Measurements from ENCODE around the gene ZBTB7C. TPM values are rescaled to one million over a fixed set of nuclear protein-coding genes. Genes with fewer than 3 reads are reported as not detected.

ZBTB7C gene
- total RNA-seq, 2 experiments from 2014 or later, result not detected

GRCh38 chr18:48455555-48456478, 46.6 kb upstream of the ZBTB7C start:
- Histone ChIP-seq H4K20me1 (ENCODE audit: insufficient read depth, low read length) (no peaks in the 10 kb centered on the region), H2AFZ (ENCODE audit: low read length) (no peak overlapping the region), H3K27ac (ENCODE audit: low read depth, low read length, poor library complexity, severe bottlenecking) (no peak overlapping the region), H3K9me2 (ENCODE audit: insufficient read depth, low read length) (no peaks in the 10 kb centered on the region), H3K9me3 (ENCODE audit: low read length) (no peaks in the 10 kb centered on the region), H3K4me1 (ENCODE audit: insufficient read depth, low read length, poor library complexity, severe bottlenecking) (no peaks in the 10 kb centered on the region), H3K79me2 (ENCODE audit: insufficient read depth, low read depth, low read length) (no peaks in the 10 kb centered on the region), H3K4me3 (ENCODE audit: low read depth, low read length, poor library complexity, severe bottlenecking) (no peak overlapping the region), H3K36me3 (ENCODE audit: insufficient read depth, low read length) (no peaks in the 10 kb centered on the region), H3K4me2 (ENCODE audit: low read length) (no peak overlapping the region)
- intact Hi-C loops (cut with micrococcal nuclease; ENCODE audit: unreplicated experiment), result no loop called here
- DNase-seq (ENCODE audit: low spot score), result no peak
- ChIA-PET CTCF (ENCODE audit: unreplicated experiment) (no interaction called here), POLR2A (interaction anchor here (0.6 kb wide), 1 partner anchor 105 kb away, joined by 6 read pairs; no protein-coding TSS in a partner anchor)
- TF ChIP-seq CTCF (conservative IDR thresholded peaks at IDR 0.05; ENCODE audit: low read length), result no peak
- TF ChIP-seq EZH2phosphoT487 (IDR thresholded peaks at IDR 0.05; ENCODE audit: borderline replicate concordance, low read depth, low read length), result no peak
- BruUV-seq (replicated peaks), result no TSS peak

GRCh38 chr18:48454261-48454757, 45.1 kb upstream of the ZBTB7C start:
- H3K4me3 ChIP-seq (ENCODE audit: low read depth, low read length, poor library complexity, severe bottlenecking), result no peak overlapping the region
- no peaks in the 10 kb centered on the region for H3K79me2 ChIP-seq (ENCODE audit: insufficient read depth, low read depth, low read length)
- H3K4me1 ChIP-seq (ENCODE audit: insufficient read depth, low read length, poor library complexity, severe bottlenecking), result no peaks in the 10 kb centered on the region
- H3K4me2 ChIP-seq (ENCODE audit: low read length), result no peak overlapping the region
- no peak for TF ChIP-seq EZH2phosphoT487 (IDR thresholded peaks at IDR 0.05; ENCODE audit: borderline replicate concordance, low read depth, low read length)
- no peak for TF ChIP-seq CTCF (conservative IDR thresholded peaks at IDR 0.05; ENCODE audit: low read length)
- CTCF ChIA-PET (ENCODE audit: unreplicated experiment), result no interaction called here
- BruUV-seq (replicated peaks), result no TSS peak
- no peaks in the 10 kb centered on the region for H3K9me3 ChIP-seq (ENCODE audit: low read length)
- intact Hi-C loops (cut with micrococcal nuclease; ENCODE audit: unreplicated experiment), result no loop called here
- no peak for DNase-seq (ENCODE audit: low spot score)
- no peak overlapping the region for H2AFZ ChIP-seq (ENCODE audit: low read length)
- POLR2A ChIA-PET, result interaction anchor here (0.6 kb wide), 1 partner anchor 1149 kb away, joined by 5 read pairs; no protein-coding TSS in a partner anchor
- no peaks in the 10 kb centered on the region for H3K9me2 ChIP-seq (ENCODE audit: insufficient read depth, low read length)
- H3K36me3 ChIP-seq (ENCODE audit: insufficient read depth, low read length), result no peaks in the 10 kb centered on the region
- no peaks in the 10 kb centered on the region for H4K20me1 ChIP-seq (ENCODE audit: insufficient read depth, low read length)
- H3K27ac ChIP-seq (ENCODE audit: low read depth, low read length, poor library complexity, severe bottlenecking), result no peak overlapping the region

Measured in OCI-LY7 (cell line).